HepG2 (cell line): ENCODE data around the gene VGLL4. TPM values are rescaled to one million over a fixed set of nuclear protein-coding genes. Genes with fewer than 3 reads are reported as not detected.

Experiments used
- ATF7 ChIP-seq, 2 experiments: fragments of 450-650 bp in 1 of 2; sonication (generic) in 1 of 2; formaldehyde crosslinking in 1 of 2; IDR thresholded peaks; 2 replicates each; pipeline versions ENCODE4 v1.4.0 to v1.6.1; 2016 to 2020; ENCODE audit warnings: antibody characterized with exemption in 1 of 2, mild to moderate bottlenecking in 1 of 2, missing genetic modification reagents in 1 of 2
- DPF2 ChIP-seq: sonication (generic); formaldehyde crosslinking; IDR thresholded peaks from 2 replicates; pipeline ENCODE4 v1.4.0; 2020; ENCODE audit warnings: mild to moderate bottlenecking, low read depth, missing genetic modification reagents, borderline replicate concordance
- FOXJ3 ChIP-seq: sonication (generic); formaldehyde crosslinking; IDR thresholded peaks from 2 replicates; pipeline ENCODE4 v1.4.0; 2020; ENCODE audit warnings: missing genetic modification reagents, mild to moderate bottlenecking, borderline replicate concordance
- HNRNPK ChIP-seq: fragments of 200-400 bp; formaldehyde crosslinking; IDR thresholded peaks from 2 replicates; pipeline ENCODE4 v1.6.1; 2018; ENCODE audit warnings: low read length, low read depth, moderate library complexity, mild to moderate bottlenecking; ENCODE audit not compliant: poor library complexity, severe bottlenecking
- NFKB2 ChIP-seq: sonication (generic); formaldehyde crosslinking; IDR thresholded peaks from 2 replicates; pipeline ENCODE4 v1.4.0; 2020; ENCODE audit warnings: missing genetic modification reagents, borderline replicate concordance
- PTBP1 ChIP-seq: fragments of 200-400 bp; formaldehyde crosslinking; IDR thresholded peaks from 2 replicates; pipeline ENCODE4 v1.6.1; 2018; ENCODE audit warnings: low read length, low read depth; ENCODE audit not compliant: poor library complexity, severe bottlenecking
- SUZ12 ChIP-seq: fragments of 150-350 bp; IDR thresholded peaks from 2 replicates; pipeline ENCODE4 v1.6.1; 2014; ENCODE audit warnings: low read depth, low read length
- ZBTB1 ChIP-seq: sonication (generic); formaldehyde crosslinking; IDR thresholded peaks from 2 replicates; pipeline ENCODE4 v1.4.0; 2020; ENCODE audit warnings: missing genetic modification reagents, borderline replicate concordance
- ZKSCAN8 ChIP-seq: IDR thresholded peaks from 2 replicates; pipeline ENCODE4 v1.6.1; 2016; ENCODE audit warnings: borderline replicate concordance, missing genetic modification reagents, missing compliant biosample characterization
- ZNF335 ChIP-seq: sonication (generic); formaldehyde crosslinking; IDR thresholded peaks from 2 replicates; pipeline ENCODE4 v1.4.0; 2020; ENCODE audit warnings: missing genetic modification reagents
- ZNF496 ChIP-seq: sonication (generic); formaldehyde crosslinking; IDR thresholded peaks from 2 replicates; pipeline ENCODE4 v1.8.1; 2023; ENCODE audit warnings: mild to moderate bottlenecking, moderate library complexity, missing genetic modification reagents; ENCODE audit not compliant: insufficient replicate concordance
- ZNF552 ChIP-seq: sonication (generic); formaldehyde crosslinking; IDR thresholded peaks from 2 replicates; pipeline ENCODE4 v1.9.0; 2022; ENCODE audit warnings: missing genetic modification reagents, mild to moderate bottlenecking, borderline replicate concordance
- ZNF616 ChIP-seq: sonication (generic); formaldehyde crosslinking; IDR thresholded peaks from 2 replicates; pipeline ENCODE4 v1.5.0; 2020; ENCODE audit warnings: low read depth, mild to moderate bottlenecking, missing genetic modification reagents
- polyA plus RNA-seq, 8 experiments: library from polyadenylated mRNA; depleted of rRNA in 3 of 8; stranded (reverse) in 7 of 8; unstranded in 1 of 8; fragments of >200 nt; fragmentation: Illumina TruSeq in 4 of 8; extraction: Trizol in 4 of 8; gene quantifications; 2 replicates each; pipeline versions ENCODE4 v1.2.1 to v1.2.3, GENCODE V29; 2011 to 2016; ENCODE audit warnings: low read depth in 4 of 8, missing spikeins in 1 of 8, mixed read lengths in 1 of 8; ENCODE audit not compliant: insufficient read depth in 1 of 8
- total RNA-seq, 5 experiments: library from RNA; depleted of rRNA; stranded (reverse); fragments of >200 nt; fragmentation: Illumina TruSeq; extraction: Trizol; gene quantifications; 2 replicates each; pipeline ENCODE4 v1.2.3, GENCODE V29; 2016; ENCODE audit warnings: low read depth in 1 of 5
- TF ChIP-seq, protein P1 (sequence below), 2 experiments: sonication (generic) in 1 of 2; formaldehyde crosslinking in 1 of 2; IDR thresholded peaks; 2 replicates each; pipeline versions ENCODE4 v1.6.1 to v1.9.0; 2014 to 2022; ENCODE audit warnings: antibody characterized with exemption in 1 of 2, borderline replicate concordance in 1 of 2, inconsistent platforms in 1 of 2, low read depth in 1 of 2, missing genetic modification reagents in 1 of 2
- TF ChIP-seq, protein P2 (sequence below): IDR thresholded peaks from 2 replicates; pipeline ENCODE4 v1.6.1; 2016; ENCODE audit warnings: mild to moderate bottlenecking
- TF ChIP-seq, protein P3 (sequence below): sonication (generic); formaldehyde crosslinking; IDR thresholded peaks from 2 replicates; pipeline ENCODE4 v1.5.1; 2020; ENCODE audit warnings: mild to moderate bottlenecking, missing genetic modification reagents

Gene VGLL4
- total and polyA plus RNA-seq, 2 of the 13 experiments (the other 11 are each of a cell fraction or from before 2014, with no cell fraction given), result 23.2 to 39.0 TPM

DNA sequence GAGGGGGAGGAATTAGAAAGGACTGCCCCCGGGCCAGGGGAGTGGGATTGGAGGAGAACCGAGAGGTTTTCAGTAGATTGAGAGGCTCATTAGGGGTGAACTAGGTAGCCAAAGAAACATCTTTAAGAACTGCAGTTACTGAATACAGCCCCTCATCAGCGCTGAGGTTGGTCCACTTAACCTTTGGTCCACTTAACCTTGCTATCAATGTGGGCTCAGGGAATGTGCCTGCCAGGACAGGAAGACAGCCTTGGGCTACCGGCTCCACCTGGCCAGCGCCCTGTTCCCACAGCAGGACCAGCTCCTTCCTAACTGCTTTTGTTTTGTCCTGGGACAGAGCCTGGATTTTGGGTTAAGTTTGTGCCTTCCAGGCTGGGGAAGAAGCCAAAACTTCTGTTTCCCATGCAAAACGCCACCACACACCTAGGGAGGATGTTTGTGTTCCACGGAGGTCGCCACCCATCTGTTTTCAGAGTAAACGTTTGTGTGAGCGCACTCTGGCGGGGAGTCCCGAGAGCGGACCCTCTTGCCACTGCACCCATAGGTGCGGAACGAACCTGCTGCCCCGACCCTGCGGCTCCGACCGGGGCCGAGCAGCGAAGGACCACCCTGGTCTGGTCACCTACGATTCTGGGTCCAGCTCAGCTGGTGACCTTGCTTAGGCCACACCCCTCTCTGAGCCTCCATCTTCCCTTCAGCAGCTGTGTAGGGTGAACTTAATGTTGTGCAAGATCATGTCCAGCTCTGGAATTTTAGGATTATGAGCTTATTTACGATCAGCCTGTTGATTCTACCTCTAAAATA lies 107.4 kb downstream of the VGLL4 start (continued):
- TF ChIP-seq, protein P1, sequence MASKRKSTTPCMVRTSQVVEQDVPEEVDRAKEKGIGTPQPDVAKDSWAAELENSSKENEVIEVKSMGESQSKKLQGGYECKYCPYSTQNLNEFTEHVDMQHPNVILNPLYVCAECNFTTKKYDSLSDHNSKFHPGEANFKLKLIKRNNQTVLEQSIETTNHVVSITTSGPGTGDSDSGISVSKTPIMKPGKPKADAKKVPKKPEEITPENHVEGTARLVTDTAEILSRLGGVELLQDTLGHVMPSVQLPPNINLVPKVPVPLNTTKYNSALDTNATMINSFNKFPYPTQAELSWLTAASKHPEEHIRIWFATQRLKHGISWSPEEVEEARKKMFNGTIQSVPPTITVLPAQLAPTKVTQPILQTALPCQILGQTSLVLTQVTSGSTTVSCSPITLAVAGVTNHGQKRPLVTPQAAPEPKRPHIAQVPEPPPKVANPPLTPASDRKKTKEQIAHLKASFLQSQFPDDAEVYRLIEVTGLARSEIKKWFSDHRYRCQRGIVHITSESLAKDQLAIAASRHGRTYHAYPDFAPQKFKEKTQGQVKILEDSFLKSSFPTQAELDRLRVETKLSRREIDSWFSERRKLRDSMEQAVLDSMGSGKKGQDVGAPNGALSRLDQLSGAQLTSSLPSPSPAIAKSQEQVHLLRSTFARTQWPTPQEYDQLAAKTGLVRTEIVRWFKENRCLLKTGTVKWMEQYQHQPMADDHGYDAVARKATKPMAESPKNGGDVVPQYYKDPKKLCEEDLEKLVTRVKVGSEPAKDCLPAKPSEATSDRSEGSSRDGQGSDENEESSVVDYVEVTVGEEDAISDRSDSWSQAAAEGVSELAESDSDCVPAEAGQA (IDR thresholded peaks at IDR 0.05; ENCODE audit: low read depth), result peak; percentile 69
- TF ChIP-seq, protein P1 (CRISPR knock-in tag; IDR thresholded peaks at IDR 0.05; ENCODE audit: borderline replicate concordance), result no peak
- TF ChIP-seq PTBP1 (no peak), ZNF552 (CRISPR knock-in tag) (no peak), FOXJ3 (peak; percentile 66; the same call in 1 of the 2 replicates), SUZ12 (no peak), NFKB2 (peak; percentile 73; the same call in 1 of the 2 replicates), ZKSCAN8 (CRISPR knock-in tag) (no peak), ZNF335 (CRISPR knock-in tag) (no peak), ZBTB1 (CRISPR knock-in tag) (no peak), ZNF496 (CRISPR knock-in tag) (no peak), DPF2 (CRISPR knock-in tag) (no peak), ZNF616 (CRISPR knock-in tag) (no peak), ATF7 (IDR thresholded peaks at IDR 0.05) (no peak), ATF7 (CRISPR knock-in tag; IDR thresholded peaks at IDR 0.05) (no peak), HNRNPK (no peak)
- TF ChIP-seq, protein P2, sequence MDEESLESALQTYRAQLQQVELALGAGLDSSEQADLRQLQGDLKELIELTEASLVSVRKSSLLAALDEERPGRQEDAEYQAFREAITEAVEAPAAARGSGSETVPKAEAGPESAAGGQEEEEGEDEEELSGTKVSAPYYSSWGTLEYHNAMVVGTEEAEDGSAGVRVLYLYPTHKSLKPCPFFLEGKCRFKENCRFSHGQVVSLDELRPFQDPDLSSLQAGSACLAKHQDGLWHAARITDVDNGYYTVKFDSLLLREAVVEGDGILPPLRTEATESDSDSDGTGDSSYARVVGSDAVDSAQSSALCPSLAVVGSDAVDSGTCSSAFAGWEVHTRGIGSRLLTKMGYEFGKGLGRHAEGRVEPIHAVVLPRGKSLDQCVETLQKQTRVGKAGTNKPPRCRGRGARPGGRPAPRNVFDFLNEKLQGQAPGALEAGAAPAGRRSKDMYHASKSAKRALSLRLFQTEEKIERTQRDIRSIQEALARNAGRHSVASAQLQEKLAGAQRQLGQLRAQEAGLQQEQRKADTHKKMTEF (CRISPR knock-in tag), result no peak; the same call in 1 of the 2 replicates
- TF ChIP-seq, protein P3, sequence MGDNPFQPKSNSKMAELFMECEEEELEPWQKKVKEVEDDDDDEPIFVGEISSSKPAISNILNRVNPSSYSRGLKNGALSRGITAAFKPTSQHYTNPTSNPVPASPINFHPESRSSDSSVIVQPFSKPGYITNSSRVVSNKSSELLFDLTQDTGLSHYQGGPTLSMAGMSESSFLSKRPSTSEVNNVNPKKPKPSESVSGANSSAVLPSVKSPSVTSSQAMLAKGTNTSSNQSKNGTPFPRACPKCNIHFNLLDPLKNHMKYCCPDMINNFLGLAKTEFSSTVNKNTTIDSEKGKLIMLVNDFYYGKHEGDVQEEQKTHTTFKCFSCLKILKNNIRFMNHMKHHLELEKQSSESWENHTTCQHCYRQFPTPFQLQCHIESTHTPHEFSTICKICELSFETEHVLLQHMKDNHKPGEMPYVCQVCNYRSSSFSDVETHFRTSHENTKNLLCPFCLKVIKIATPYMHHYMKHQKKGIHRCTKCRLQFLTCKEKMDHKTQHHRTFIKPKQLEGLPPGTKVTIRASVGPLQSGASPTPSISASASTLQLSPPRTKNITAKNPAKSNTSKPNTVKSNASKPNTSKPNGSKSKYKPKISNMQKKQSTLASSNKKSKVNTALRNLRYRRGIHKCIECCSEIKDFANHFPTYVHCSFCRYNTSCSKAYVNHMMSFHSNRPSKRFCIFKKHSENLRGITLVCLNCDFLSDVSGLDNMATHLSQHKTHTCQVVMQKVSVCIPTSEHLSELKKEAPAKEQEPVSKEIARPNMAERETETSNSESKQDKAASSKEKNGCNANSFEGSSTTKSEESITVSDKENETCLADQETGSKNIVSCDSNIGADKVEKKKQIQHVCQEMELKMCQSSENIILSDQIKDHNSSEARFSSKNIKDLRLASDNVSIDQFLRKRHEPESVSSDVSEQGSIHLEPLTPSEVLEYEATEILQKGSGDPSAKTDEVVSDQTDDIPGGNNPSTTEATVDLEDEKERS (CRISPR knock-in tag), result no peak
